HK-2 (cell line): Measurements from ENCODE around the gene SPINT3.

Source experiments
- DNase-seq: peaks from one replicate; pipeline ENCODE4 v3.0.0-alpha.2; 2018; ENCODE audit not compliant: unreplicated experiment

The SPINT3 gene

DNA sequence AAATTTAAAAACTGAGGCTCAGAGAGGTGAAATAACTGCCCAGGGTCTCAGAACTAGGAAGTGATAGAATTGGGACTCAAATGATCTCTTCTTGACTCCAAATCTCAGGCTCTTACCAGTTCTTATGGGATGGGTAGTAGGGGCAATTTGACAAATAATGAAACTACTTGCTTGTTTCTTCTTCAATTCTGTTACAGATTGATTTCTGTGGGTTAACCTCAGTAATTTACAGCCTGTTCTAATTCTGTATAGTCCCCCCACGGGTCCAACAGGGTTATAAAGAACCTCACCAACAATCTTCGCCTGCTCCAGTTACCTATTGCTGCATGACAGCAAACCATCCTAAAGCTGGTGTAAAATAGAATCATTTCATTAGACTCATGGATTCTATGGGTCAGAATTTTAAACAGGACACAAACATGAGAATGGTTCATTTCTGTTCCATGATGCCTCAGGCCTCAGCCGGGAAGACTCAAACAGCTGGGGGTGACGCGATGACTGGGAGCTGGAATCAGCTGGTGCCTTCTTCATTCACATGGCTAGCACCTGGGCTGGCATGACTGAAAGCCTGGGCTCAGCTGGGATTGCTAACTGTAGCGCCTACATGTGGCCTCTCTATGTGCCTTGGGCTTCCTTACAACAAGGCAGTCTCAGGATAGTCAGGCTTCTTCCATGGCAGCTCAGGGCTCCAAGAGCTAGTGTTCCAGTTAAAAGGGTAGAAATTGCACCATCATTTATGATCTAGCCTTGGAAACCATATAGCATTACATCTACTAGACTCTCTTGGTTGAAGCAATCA, 52.5 kb downstream of the SPINT3 start:
- no peak for DNase-seq
